Right lobe of liver (tissue), 4 donors: ENCODE results near the gene DNAH10.

Experiments
- POLR2A ChIP-seq: fragments of 450-650 bp; IDR thresholded peaks from one replicate; pipeline ENCODE4 v1.6.1; 2017; ENCODE audit warnings: antibody characterized with exemption, mild to moderate bottlenecking
- TF ChIP-seq, protein P1 (sequence below), 4 donors: fragments of 200-600 bp in 3 of 4; fragments of 450-650 bp in 1 of 4; IDR thresholded peaks; one replicate each; pipeline versions ENCODE4 v1.5.1 to v1.8.0; 2016 to 2022; ENCODE audit warnings: antibody characterized with exemption in 4 of 4, mild to moderate bottlenecking in 2 of 4
- donor health status: DM: no; HTN: no; CAD: no.
- donor health status: DM: no; HTN: no; CAD: no.
- donor health status: DM: no; HTN: yes; CAD: no.

DNA sequence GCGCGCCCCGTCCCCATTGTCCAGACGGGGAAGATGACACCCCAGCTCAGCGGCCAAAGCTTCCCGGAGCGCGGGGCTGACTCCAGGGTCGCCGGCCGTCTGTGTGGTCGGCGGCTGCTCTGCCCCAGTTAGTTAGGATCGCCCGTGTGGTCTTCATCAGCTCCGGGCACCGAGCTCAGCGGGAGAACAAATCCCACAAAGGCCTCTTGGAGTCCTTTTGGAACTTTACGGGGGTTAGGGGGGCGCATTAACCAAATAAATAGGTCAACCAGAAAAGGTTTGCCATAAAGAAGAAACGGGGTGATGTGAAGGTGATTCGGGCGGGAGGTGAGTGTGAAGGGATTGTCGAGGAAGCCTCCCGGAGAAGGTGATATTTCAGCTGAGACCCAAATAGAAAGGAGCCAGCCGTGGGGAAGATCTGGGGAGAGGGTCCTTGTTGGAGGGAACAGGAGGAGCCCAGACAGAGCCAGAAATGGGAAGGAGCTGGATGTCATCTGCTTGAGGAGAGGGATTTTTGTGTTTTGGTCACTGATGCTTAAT is 49.3 kb upstream of the DNAH10 start:
- TF ChIP-seq, protein P1, sequence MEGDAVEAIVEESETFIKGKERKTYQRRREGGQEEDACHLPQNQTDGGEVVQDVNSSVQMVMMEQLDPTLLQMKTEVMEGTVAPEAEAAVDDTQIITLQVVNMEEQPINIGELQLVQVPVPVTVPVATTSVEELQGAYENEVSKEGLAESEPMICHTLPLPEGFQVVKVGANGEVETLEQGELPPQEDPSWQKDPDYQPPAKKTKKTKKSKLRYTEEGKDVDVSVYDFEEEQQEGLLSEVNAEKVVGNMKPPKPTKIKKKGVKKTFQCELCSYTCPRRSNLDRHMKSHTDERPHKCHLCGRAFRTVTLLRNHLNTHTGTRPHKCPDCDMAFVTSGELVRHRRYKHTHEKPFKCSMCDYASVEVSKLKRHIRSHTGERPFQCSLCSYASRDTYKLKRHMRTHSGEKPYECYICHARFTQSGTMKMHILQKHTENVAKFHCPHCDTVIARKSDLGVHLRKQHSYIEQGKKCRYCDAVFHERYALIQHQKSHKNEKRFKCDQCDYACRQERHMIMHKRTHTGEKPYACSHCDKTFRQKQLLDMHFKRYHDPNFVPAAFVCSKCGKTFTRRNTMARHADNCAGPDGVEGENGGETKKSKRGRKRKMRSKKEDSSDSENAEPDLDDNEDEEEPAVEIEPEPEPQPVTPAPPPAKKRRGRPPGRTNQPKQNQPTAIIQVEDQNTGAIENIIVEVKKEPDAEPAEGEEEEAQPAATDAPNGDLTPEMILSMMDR (IDR thresholded peaks at IDR 0.05): no peak
- TF ChIP-seq POLR2A: no peak
